HCT116 (cell line): ENCODE data around the gene TMEM179. TPM values are rescaled to one million over a fixed set of nuclear protein-coding genes. Genes with fewer than 3 reads are reported as not detected.

Source experiments
- ATAC-seq: fragments of 200-7000 bp; cut with Tn5 transposase; 2 replicates; pipeline ENCODE4 v1.9.1; 2020; ENCODE audit warnings: mild to moderate bottlenecking, moderate library complexity
- BruUV-seq: library from RNA; stranded (reverse); fragments of 400-500 nt; replicated peaks from 2 replicates; lab custom pipeline; 2021; lab: Mats Ljungman, UMichigan
- CTCF ChIA-PET: fragments of 300-600 bp; sonication (Branson Sonifier 250); formaldehyde crosslinking; loops from one replicate; lab custom pipeline; 2021; ENCODE audit warnings: antibody characterized with exemption; lab: Charles Lee
- POLR2A ChIA-PET: fragments of 300-600, 350-600 bp; sonication (Branson Sonifier 250); formaldehyde crosslinking; loops from one replicate; lab custom pipeline; 2021; ENCODE audit warnings: antibody characterized with exemption; lab: Charles Lee
- RAD21 ChIA-PET, 2 experiments: fragments of 300-600 bp; sonication (Branson Sonifier 250); formaldehyde crosslinking; loops; one replicate each; lab custom pipeline; 2023; ENCODE audit warnings: low total read pairs in 2 of 2; ENCODE audit not compliant: uncharacterized antibody in 2 of 2, unreplicated experiment in 2 of 2, low non-redundant PET in 1 of 2; lab: Charles Lee
- DNase-seq: peaks from one replicate; pipeline ENCODE4 v3.0.0-alpha.2; 2010; ENCODE audit warnings: low read depth, low spot score
- H2AFZ ChIP-seq: fragments of 200-600 bp; shearing (Covaris generic), sonication (generic); 2 replicates; pipeline ENCODE4 v1.6.1; 2017; ENCODE audit warnings: low read depth, mixed run types, mixed read lengths, antibody characterized with exemption, low read length; ENCODE audit not compliant: poor library complexity, severe bottlenecking
- H3K27ac ChIP-seq: 2 replicates; pipeline ENCODE4 v1.5.1; 2012; ENCODE audit warnings: low read depth, low read length
- H3K27me3 ChIP-seq: fragments of 200-600 bp; sonication (generic); 2 replicates; pipeline ENCODE4 v1.6.1; 2016; ENCODE audit warnings: mixed run types, low read length, mixed read lengths; ENCODE audit not compliant: insufficient read depth
- H3K36me3 ChIP-seq, 2 experiments: fragments of 200-500 bp in 1 of 2; fragments of 200-600 bp in 1 of 2; sonication (Bioruptor generic) in 1 of 2; sonication (generic) in 1 of 2; 2 replicates each; pipeline versions ENCODE4 v1.5.1 to v1.6.1; 2014 to 2016; ENCODE audit warnings: low read length in 2 of 2, inconsistent platforms in 1 of 2, mixed read lengths in 1 of 2, mixed run types in 1 of 2; ENCODE audit not compliant: insufficient read depth in 2 of 2, control insufficient read depth in 1 of 2
- H3K4me1 ChIP-seq, 2 experiments: fragments of 200-600 bp in 1 of 2; sonication (generic) in 1 of 2; 2 replicates each; pipeline versions ENCODE4 v1.5.1 to v1.6.1; 2012 to 2017; ENCODE audit warnings: low read length in 2 of 2, inconsistent platforms in 1 of 2, mild to moderate bottlenecking in 1 of 2, mixed read lengths in 1 of 2, mixed run types in 1 of 2, moderate library complexity in 1 of 2; ENCODE audit not compliant: insufficient read depth in 2 of 2, control insufficient read depth in 1 of 2
- H3K4me2 ChIP-seq: fragments of 200-600 bp; sonication (generic); 2 replicates; pipeline ENCODE4 v1.6.1; 2017; ENCODE audit warnings: mixed run types, low read length, mixed read lengths
- H3K4me3 ChIP-seq, 2 experiments: fragments of 200-600 bp in 1 of 2; sonication (generic) in 1 of 2; replicated peaks in 1 of 2; 2 replicates each; pipeline ENCODE4 v1.5.1; 2011 to 2016; ENCODE audit warnings: low read length in 2 of 2, control low read depth in 1 of 2, low read depth in 1 of 2, mild to moderate bottlenecking in 1 of 2, mixed read lengths in 1 of 2, mixed run types in 1 of 2
- H3K79me2 ChIP-seq: fragments of 200-600 bp; sonication (generic); 2 replicates; pipeline ENCODE4 v1.6.1; 2017; ENCODE audit warnings: mild to moderate bottlenecking, mixed run types, low read length, moderate library complexity, mixed read lengths; ENCODE audit not compliant: insufficient read depth
- H3K9ac ChIP-seq: fragments of 200-600 bp; sonication (generic); 2 replicates; pipeline ENCODE4 v1.6.1; 2016; ENCODE audit warnings: low read length, mixed read lengths
- H3K9me2 ChIP-seq: fragments of 200-600 bp; sonication (generic), shearing (Covaris generic); 2 replicates; pipeline ENCODE4 v1.6.1; 2017; ENCODE audit warnings: mixed run types, mild to moderate bottlenecking, moderate library complexity; ENCODE audit not compliant: insufficient read depth
- H3K9me3 ChIP-seq, 2 experiments: fragments of 200-500 bp in 1 of 2; fragments of 200-600 bp in 1 of 2; sonication (Bioruptor generic) in 1 of 2; sonication (generic) in 1 of 2; 2 replicates each; pipeline ENCODE4 v1.6.1; 2014 to 2017; ENCODE audit warnings: low read length in 2 of 2, mixed read lengths in 2 of 2, inconsistent platforms in 1 of 2, low read depth in 1 of 2, mild to moderate bottlenecking in 1 of 2, mixed run types in 1 of 2, moderate library complexity in 1 of 2; ENCODE audit not compliant: control insufficient read depth in 1 of 2, insufficient read depth in 1 of 2
- H4K20me1 ChIP-seq: fragments of 200-600 bp; sonication (generic), shearing (Covaris generic); 2 replicates; pipeline ENCODE4 v1.6.1; 2017; ENCODE audit warnings: mixed run types, mild to moderate bottlenecking, moderate library complexity; ENCODE audit not compliant: insufficient read depth
- EGR1 ChIP-seq: IDR thresholded peaks from 2 replicates; pipeline ENCODE4 v1.6.1; 2012; ENCODE audit warnings: low read depth
- ELF1 ChIP-seq: IDR thresholded peaks from 2 replicates; pipeline ENCODE4 v1.6.1; 2012; ENCODE audit warnings: low read depth, borderline replicate concordance
- EZH2 ChIP-seq: fragments of 200-600 bp; sonication (generic); IDR thresholded peaks from 2 replicates; pipeline ENCODE4 v1.6.1; 2017; ENCODE audit warnings: antibody characterized with exemption, mixed run types
- EZH2phosphoT487 ChIP-seq: fragments of 200-600 bp; IDR thresholded peaks from 2 replicates; pipeline ENCODE4 v1.6.1; 2018; ENCODE audit warnings: antibody characterized with exemption, borderline replicate concordance
- POLR2AphosphoS5 ChIP-seq: IDR thresholded peaks from 2 replicates; pipeline ENCODE4 v1.6.1; 2011; ENCODE audit warnings: mild to moderate bottlenecking, low read depth, low read length, moderate library complexity
- SRF ChIP-seq: IDR thresholded peaks from 2 replicates; pipeline ENCODE4 v1.6.1; 2012; ENCODE audit warnings: low read depth
- TCF7L2 ChIP-seq: IDR thresholded peaks from 2 replicates; pipeline ENCODE4 v1.7.0; 2011; ENCODE audit warnings: borderline replicate concordance, inconsistent platforms; ENCODE audit not compliant: insufficient read depth, insufficient read length; ENCODE audit errors: extremely low read depth
- ZNF274 ChIP-seq: fragments of 200-500 bp; sonication (Bioruptor generic); IDR thresholded peaks from 2 replicates; pipeline ENCODE4 v1.6.1; 2014; ENCODE audit warnings: mild to moderate bottlenecking, low read depth, low read length, inconsistent platforms
- intact Hi-C: fragments of 100-400 bp; cut with micrococcal nuclease; formaldehyde crosslinking; loops from 2 replicates; pipeline ENCODE4 v1.10.0; 2022
- total RNA-seq: library from RNA; stranded (reverse); gene quantifications from one replicate; pipeline ENCODE4 v1.2.1, GENCODE V29; 2021; ENCODE audit not compliant: unreplicated experiment
- TF ChIP-seq, protein P1 (sequence below): IDR thresholded peaks from 2 replicates; pipeline ENCODE4 v1.6.1; 2012; ENCODE audit warnings: low read depth

TMEM179 gene
- total RNA-seq, 1 experiment from 2014 or later = not detected

DNA sequence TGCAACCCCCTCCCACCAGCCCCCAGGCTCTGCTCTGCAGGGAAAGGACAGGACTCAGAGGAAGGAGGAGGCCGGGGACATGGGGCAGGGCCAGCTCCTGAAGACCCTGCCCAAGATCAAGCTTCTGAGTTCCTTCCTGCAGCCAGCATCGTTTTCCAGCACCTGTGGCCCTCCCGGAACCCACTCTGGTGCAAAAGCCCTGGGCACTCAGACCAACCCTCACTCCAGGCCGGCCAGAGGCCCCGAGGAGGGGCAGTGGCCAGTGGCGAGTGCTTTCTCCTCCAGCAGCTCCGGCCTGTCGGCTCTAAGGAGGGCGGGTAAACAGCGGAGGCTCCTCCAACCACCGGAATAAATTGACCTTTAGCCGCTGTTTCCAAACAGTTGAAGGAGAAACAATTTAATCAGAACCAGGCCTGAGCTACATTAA is 10.8 kb downstream of the TMEM179 start:
- DNase-seq (no peak), ATAC-seq (no peak)
- no peaks in the 10 kb centered on the region for H3K36me3 ChIP-seq
- intact Hi-C loops = no loop called here
- H3K27ac ChIP-seq = no peak overlapping the region
- no peaks in the 10 kb centered on the region for H3K79me2 ChIP-seq
- no peak overlapping the region for H3K4me3 ChIP-seq
- CTCF ChIA-PET = no interaction called here
- H3K9me3 ChIP-seq = no peaks in the 10 kb centered on the region
- no peaks in the 10 kb centered on the region for H4K20me1 ChIP-seq
- H3K4me2 ChIP-seq = no peak overlapping the region
- no peak overlapping the region for H2AFZ ChIP-seq
- H3K9me2 ChIP-seq = no peaks in the 10 kb centered on the region
- no peak overlapping the region for H3K9ac ChIP-seq
- RAD21 ChIA-PET = no interaction called here
- POLR2A ChIA-PET = no interaction called here
- H3K27me3 ChIP-seq = no peaks in the 10 kb centered on the region; the same call in 1 of the 2 replicates
- no TSS peak for BruUV-seq
- TF ChIP-seq, protein P1, sequence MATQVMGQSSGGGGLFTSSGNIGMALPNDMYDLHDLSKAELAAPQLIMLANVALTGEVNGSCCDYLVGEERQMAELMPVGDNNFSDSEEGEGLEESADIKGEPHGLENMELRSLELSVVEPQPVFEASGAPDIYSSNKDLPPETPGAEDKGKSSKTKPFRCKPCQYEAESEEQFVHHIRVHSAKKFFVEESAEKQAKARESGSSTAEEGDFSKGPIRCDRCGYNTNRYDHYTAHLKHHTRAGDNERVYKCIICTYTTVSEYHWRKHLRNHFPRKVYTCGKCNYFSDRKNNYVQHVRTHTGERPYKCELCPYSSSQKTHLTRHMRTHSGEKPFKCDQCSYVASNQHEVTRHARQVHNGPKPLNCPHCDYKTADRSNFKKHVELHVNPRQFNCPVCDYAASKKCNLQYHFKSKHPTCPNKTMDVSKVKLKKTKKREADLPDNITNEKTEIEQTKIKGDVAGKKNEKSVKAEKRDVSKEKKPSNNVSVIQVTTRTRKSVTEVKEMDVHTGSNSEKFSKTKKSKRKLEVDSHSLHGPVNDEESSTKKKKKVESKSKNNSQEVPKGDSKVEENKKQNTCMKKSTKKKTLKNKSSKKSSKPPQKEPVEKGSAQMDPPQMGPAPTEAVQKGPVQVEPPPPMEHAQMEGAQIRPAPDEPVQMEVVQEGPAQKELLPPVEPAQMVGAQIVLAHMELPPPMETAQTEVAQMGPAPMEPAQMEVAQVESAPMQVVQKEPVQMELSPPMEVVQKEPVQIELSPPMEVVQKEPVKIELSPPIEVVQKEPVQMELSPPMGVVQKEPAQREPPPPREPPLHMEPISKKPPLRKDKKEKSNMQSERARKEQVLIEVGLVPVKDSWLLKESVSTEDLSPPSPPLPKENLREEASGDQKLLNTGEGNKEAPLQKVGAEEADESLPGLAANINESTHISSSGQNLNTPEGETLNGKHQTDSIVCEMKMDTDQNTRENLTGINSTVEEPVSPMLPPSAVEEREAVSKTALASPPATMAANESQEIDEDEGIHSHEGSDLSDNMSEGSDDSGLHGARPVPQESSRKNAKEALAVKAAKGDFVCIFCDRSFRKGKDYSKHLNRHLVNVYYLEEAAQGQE = no peak
- TF ChIP-seq POLR2AphosphoS5 (no peak), ZNF274 (no peak), SRF (no peak), EZH2phosphoT487 (no peak)
- no peaks in the 10 kb centered on the region for H3K4me1 ChIP-seq

DNA sequence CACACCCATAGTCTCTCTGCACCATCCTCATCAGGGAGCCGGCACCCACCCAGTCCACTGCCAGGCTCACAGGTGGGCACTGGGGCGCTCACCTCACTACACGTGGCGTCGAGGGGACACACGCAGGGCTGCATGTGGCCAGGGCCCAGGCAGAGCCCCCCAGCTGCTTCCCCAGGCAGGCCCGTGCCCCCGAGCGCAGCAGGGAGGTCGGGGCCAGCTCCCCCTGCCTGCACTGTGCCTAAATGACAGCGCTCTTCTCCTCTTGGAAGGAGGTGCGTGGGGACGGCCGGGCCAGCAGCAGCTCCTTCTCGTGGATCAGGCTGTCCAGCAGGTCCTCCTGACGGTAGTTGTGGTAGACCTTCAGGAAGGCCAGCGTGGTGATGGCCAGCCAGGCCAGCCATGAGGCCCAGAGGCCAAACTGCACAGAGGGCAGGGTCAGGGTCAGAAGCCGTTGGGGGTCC is 11.3 kb downstream of the TMEM179 start:
- Histone ChIP-seq H3K36me3 (no peaks in the 10 kb centered on the region), H3K4me1 (no peaks in the 10 kb centered on the region), H2AFZ (no peak overlapping the region), H3K9me2 (no peaks in the 10 kb centered on the region)
- intact Hi-C loops = no loop called here
- DNase-seq = no peak
- no peak for ATAC-seq
- POLR2A ChIA-PET = no interaction called here
- no peak for TF ChIP-seq POLR2AphosphoS5
- no peak for TF ChIP-seq ELF1
- TF ChIP-seq EZH2phosphoT487 = no peak
- no peak for TF ChIP-seq EGR1
- no peak for TF ChIP-seq ZNF274
- no peak for TF ChIP-seq EZH2
- no peak for TF ChIP-seq TCF7L2
- TF ChIP-seq, all 23 proteins: peak for 0
- Histone ChIP-seq H3K27me3 (no peaks in the 10 kb centered on the region; the same call in 1 of the 2 replicates), H3K27ac (no peak overlapping the region), H4K20me1 (no peaks in the 10 kb centered on the region), H3K79me2 (no peaks in the 10 kb centered on the region), H3K4me2 (no peak overlapping the region), H3K4me3 (no peak overlapping the region), H3K9me3 (no peaks in the 10 kb centered on the region), H3K9ac (no peak overlapping the region)
- RAD21 ChIA-PET = no interaction called here
- BruUV-seq = no TSS peak
- CTCF ChIA-PET = no interaction called here
